GM23338 (cell line): ENCODE measurements around the gene EEPD1. TPM values are rescaled to one million over a fixed set of nuclear protein-coding genes. Genes with fewer than 3 reads are reported as not detected.
"Not testable (repeated sequence)": the region's sequence is repeated elsewhere in the genome, so short reads cannot be mapped to it uniquely, and the experiment has no call there.

Source experiments
- ATAC-seq: fragments of 200-7000 bp; cut with Tn5 transposase; 3 replicates; pipeline ENCODE4 v1.9.1; 2020
- DNase-seq: peaks from one replicate; pipeline ENCODE4 v3.0.0-alpha.2; 2015; ENCODE audit warnings: low spot score
- H2AFZ ChIP-seq: fragments of 200-600 bp; sonication (generic); 2 replicates; pipeline ENCODE4 v1.8.0; 2016; ENCODE audit warnings: antibody characterized with exemption, mild to moderate bottlenecking, moderate library complexity
- H3F3A ChIP-seq: fragments of 200-600 bp; sonication (generic); replicated peaks from 2 replicates; pipeline ENCODE4 v1.8.0; 2017; ENCODE audit warnings: antibody characterized with exemption, mixed run types, low read depth
- H3K27ac ChIP-seq: fragments of 200-600 bp; sonication (generic); 2 replicates; pipeline ENCODE4 v1.6.1; 2016; ENCODE audit warnings: low read depth
- H3K27me3 ChIP-seq: fragments of 200-600 bp; sonication (generic); 2 replicates; pipeline ENCODE4 v1.8.0; 2016; ENCODE audit warnings: mild to moderate bottlenecking, mixed run types, moderate library complexity; ENCODE audit not compliant: insufficient read depth
- H3K36me3 ChIP-seq: fragments of 200-600 bp; sonication (generic); 2 replicates; pipeline ENCODE4 v1.8.0; 2016; ENCODE audit warnings: mild to moderate bottlenecking; ENCODE audit not compliant: insufficient read depth
- H3K4me1 ChIP-seq: fragments of 200-600 bp; sonication (generic); 2 replicates; pipeline ENCODE4 v1.8.0; 2016; ENCODE audit warnings: mild to moderate bottlenecking, moderate library complexity; ENCODE audit not compliant: insufficient read depth
- H3K4me2 ChIP-seq: fragments of 200-600 bp; sonication (generic); 2 replicates; pipeline ENCODE4 v1.7.1; 2017; ENCODE audit warnings: mixed run types
- H3K4me3 ChIP-seq: fragments of 200-600 bp; sonication (generic); 2 replicates; pipeline ENCODE4 v1.6.1; 2016; ENCODE audit warnings: mixed run types
- H3K79me2 ChIP-seq: fragments of 200-600 bp; sonication (generic); replicated peaks from 2 replicates; pipeline ENCODE4 v1.8.0; 2017; ENCODE audit warnings: mild to moderate bottlenecking; ENCODE audit not compliant: insufficient read depth
- H3K9me2 ChIP-seq: fragments of 200-600 bp; sonication (generic); 2 replicates; pipeline ENCODE4 v1.8.0; 2017; ENCODE audit not compliant: insufficient read depth
- H4K20me1 ChIP-seq: fragments of 200-600 bp; sonication (generic); replicated peaks from 2 replicates; pipeline ENCODE4 v1.8.0; 2017; ENCODE audit warnings: mild to moderate bottlenecking; ENCODE audit not compliant: insufficient read depth
- H3K27ac Mint-ChIP-seq: 2 replicates; pipeline ENCODE4 v1.8.0; 2020; ENCODE audit warnings: inconsistent platforms, mild to moderate bottlenecking, moderate library complexity, mixed read lengths
- H3K27me3 Mint-ChIP-seq: 3 replicates; pipeline ENCODE4 v1.8.0; 2022; ENCODE audit warnings: low read depth, mild to moderate bottlenecking, moderate library complexity, mixed read lengths, inconsistent platforms; ENCODE audit not compliant: insufficient read depth, poor library complexity
- H3K36me3 Mint-ChIP-seq: 3 replicates; pipeline ENCODE4 v1.8.0; 2021; ENCODE audit warnings: low read depth, mild to moderate bottlenecking, inconsistent platforms, moderate library complexity, mixed read lengths
- H3K4me1 Mint-ChIP-seq: 3 replicates; pipeline ENCODE4 v1.8.0; 2020; ENCODE audit warnings: mild to moderate bottlenecking, inconsistent platforms, mixed read lengths
- H3K4me3 Mint-ChIP-seq: 3 replicates; pipeline ENCODE4 v1.8.0; 2021; ENCODE audit warnings: moderate library complexity, mild to moderate bottlenecking, inconsistent platforms, mixed read lengths
- H3K9me3 Mint-ChIP-seq: 3 replicates; pipeline ENCODE4 v1.8.0; 2020; ENCODE audit warnings: moderate library complexity, mild to moderate bottlenecking, inconsistent platforms, mixed read lengths
- CREB1 ChIP-seq: fragments of 250-450 bp; sonication (Bioruptor Pico); IDR thresholded peaks from 2 replicates; pipeline ENCODE4 v1.5.0; 2020; ENCODE audit warnings: low read depth, mild to moderate bottlenecking, moderate library complexity
- EZH2phosphoT487 ChIP-seq: fragments of 200-600 bp; sonication (generic); IDR thresholded peaks from one replicate; pipeline ENCODE4 v1.8.1; 2018; ENCODE audit warnings: antibody characterized with exemption; ENCODE audit not compliant: unreplicated experiment
- POLR2AphosphoS5 ChIP-seq: IDR thresholded peaks from 2 replicates; pipeline ENCODE4 v1.6.1; 2016; ENCODE audit warnings: antibody characterized with exemption, low read depth
- ZNF114 ChIP-seq: fragments of 250-450 bp; sonication (Bioruptor Pico); IDR thresholded peaks from 2 replicates; pipeline ENCODE4 v1.5.0; 2020; ENCODE audit warnings: mild to moderate bottlenecking, moderate library complexity
- ZNF331 ChIP-seq: fragments of 250-450 bp; sonication (Bioruptor Pico); IDR thresholded peaks from 2 replicates; pipeline ENCODE4 v1.5.0; 2020; ENCODE audit warnings: low read depth, mild to moderate bottlenecking, moderate library complexity
- polyA plus RNA-seq: library from polyadenylated mRNA; unstranded; fragments of >200 nt; fragmentation: Nextera tagmentation; extraction: Ambion mirVana; gene quantifications from 2 replicates; pipeline ENCODE4 v1.2.1, GENCODE V29; 2016
- total RNA-seq: library from RNA; depleted of rRNA; stranded (reverse); fragments of >200 nt; shearing (Covaris generic); gene quantifications from 2 replicates; pipeline ENCODE4 v1.2.3, GENCODE V29; 2014
- TF ChIP-seq, protein P1 (sequence below): fragments of 250-450 bp; sonication (Bioruptor Pico); IDR thresholded peaks from 2 replicates; pipeline ENCODE4 v1.5.0; 2020; ENCODE audit warnings: mild to moderate bottlenecking, moderate library complexity
- TF ChIP-seq, protein P2 (sequence below), 2 experiments: fragments of 200-600 bp in 1 of 2; sonication (generic) in 1 of 2; conservative IDR thresholded peaks; 2 replicates each; pipeline versions ENCODE4 v1.5.1 to v1.6.1; 2016 to 2017; ENCODE audit warnings: antibody characterized with exemption in 2 of 2, low read depth in 2 of 2, mild to moderate bottlenecking in 2 of 2, moderate library complexity in 1 of 2

EEPD1 gene
- total and polyA plus RNA-seq, 2 experiments from 2014 or later: 4.1 to 17.1 TPM

DNA sequence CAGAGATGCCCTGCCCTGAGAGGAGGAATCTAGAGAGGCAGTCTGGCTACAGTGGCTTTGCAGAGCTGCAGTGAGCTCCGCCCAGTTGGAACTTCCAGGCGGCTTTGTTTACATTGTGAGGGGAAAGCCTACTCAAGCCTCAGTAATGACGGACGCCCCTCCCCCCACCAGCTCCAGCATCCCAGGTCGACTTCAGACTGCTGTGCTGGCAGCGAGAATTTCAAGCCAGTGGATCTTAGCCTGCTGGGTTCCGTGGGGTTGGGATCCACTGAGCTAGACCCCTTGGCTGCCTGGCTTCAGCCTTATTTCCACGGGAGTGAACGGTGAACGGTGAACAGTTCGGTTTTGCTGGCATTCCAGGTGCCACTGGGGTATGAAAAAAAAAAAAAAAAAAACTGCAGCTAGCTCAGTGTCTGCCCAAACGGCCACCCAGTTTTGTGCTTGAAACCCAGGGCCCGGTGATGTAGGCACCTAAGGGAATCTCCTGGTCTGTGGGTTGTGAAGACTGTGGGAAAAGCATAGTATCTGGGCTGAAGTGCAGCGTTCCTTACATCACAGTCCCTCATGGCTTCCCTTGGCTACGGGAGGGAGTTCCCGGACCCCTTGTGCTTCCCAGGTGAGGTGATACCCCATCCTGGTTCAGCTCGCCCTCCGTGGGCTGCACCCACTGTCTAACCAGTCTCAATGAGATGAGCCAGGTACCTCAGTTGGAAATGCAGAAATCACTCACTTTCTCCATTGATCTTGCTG, 105.6 kb downstream of the EEPD1 start:
- peak overlapping the region; percentile 71 for H3K4me2 ChIP-seq
- peaks cover 34% of the 10 kb centered on the region; the same call in 2 of the 3 replicates for H3K36me3 Mint-ChIP-seq
- peak; percentile 98 for DNase-seq
- not testable (repeated sequence) for H3K9me2 ChIP-seq, H3F3A ChIP-seq, H3K36me3 ChIP-seq, H4K20me1 ChIP-seq, H3K79me2 ChIP-seq, H3K27ac ChIP-seq, H3K27me3 ChIP-seq
- peaks cover 12% of the 10 kb centered on the region for H3K4me1 ChIP-seq
- peaks cover 28% of the 10 kb centered on the region for H3K4me1 Mint-ChIP-seq
- peaks cover 11% of the 10 kb centered on the region for H3K27me3 Mint-ChIP-seq
- peak overlapping the region; percentile 97 for H3K27ac Mint-ChIP-seq
- H3K4me3 ChIP-seq: peak overlapping the region; percentile 34; the same call in 1 of the 2 replicates
- H3K9me3 Mint-ChIP-seq: peaks cover 33% of the 10 kb centered on the region
- peak overlapping the region; percentile 63 for H3K4me3 Mint-ChIP-seq
- H2AFZ ChIP-seq: peak overlapping the region; percentile 88; the same call in 1 of the 2 replicates
- TF ChIP-seq CREB1 (CRISPR knock-in tag) (peak; percentile 52), POLR2AphosphoS5 (0 out of 2 replicates have a peak, but pooled peaks have one; percentile 22)
- peak; percentile 100 for ATAC-seq

DNA sequence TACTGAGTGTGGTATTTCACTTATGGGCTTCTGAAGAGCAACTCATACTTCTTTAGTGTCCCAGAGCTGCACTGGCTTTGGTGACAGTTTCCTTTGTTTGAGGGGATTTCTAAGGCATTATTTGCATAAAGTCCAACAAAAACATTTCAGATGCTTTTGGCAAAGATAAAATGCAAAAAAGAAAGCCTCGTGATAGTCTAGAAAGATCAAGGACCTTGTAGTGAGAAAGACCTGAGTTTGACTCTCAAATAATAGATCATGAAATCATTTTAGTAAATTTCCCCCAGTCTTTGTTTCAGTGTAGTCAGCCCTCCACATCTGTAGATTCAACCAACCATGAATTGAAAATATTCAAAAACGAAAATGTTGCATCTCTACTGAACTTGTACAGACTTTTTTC, 107.4 kb downstream of the EEPD1 start:
- no peak overlapping the region for H3K27ac ChIP-seq
- H3K27ac Mint-ChIP-seq: 0 out of 2 replicates have a peak overlapping the region, but pooled peaks have one; percentile 23
- ATAC-seq (no peak), DNase-seq (no peak)
- no peaks in the 10 kb centered on the region for H3K27me3 ChIP-seq
- no peaks in the 10 kb centered on the region for H4K20me1 ChIP-seq
- H3K79me2 ChIP-seq: no peaks in the 10 kb centered on the region
- no peaks in the 10 kb centered on the region for H3K36me3 ChIP-seq
- no peak overlapping the region for H3K4me3 Mint-ChIP-seq
- peaks cover 34% of the 10 kb centered on the region for H3K4me1 Mint-ChIP-seq
- TF ChIP-seq ZNF114 (CRISPR knock-in tag) (no peak), ZNF331 (CRISPR knock-in tag) (no peak), EZH2phosphoT487 (no peak), CREB1 (CRISPR knock-in tag) (no peak)
- TF ChIP-seq, protein P1, sequence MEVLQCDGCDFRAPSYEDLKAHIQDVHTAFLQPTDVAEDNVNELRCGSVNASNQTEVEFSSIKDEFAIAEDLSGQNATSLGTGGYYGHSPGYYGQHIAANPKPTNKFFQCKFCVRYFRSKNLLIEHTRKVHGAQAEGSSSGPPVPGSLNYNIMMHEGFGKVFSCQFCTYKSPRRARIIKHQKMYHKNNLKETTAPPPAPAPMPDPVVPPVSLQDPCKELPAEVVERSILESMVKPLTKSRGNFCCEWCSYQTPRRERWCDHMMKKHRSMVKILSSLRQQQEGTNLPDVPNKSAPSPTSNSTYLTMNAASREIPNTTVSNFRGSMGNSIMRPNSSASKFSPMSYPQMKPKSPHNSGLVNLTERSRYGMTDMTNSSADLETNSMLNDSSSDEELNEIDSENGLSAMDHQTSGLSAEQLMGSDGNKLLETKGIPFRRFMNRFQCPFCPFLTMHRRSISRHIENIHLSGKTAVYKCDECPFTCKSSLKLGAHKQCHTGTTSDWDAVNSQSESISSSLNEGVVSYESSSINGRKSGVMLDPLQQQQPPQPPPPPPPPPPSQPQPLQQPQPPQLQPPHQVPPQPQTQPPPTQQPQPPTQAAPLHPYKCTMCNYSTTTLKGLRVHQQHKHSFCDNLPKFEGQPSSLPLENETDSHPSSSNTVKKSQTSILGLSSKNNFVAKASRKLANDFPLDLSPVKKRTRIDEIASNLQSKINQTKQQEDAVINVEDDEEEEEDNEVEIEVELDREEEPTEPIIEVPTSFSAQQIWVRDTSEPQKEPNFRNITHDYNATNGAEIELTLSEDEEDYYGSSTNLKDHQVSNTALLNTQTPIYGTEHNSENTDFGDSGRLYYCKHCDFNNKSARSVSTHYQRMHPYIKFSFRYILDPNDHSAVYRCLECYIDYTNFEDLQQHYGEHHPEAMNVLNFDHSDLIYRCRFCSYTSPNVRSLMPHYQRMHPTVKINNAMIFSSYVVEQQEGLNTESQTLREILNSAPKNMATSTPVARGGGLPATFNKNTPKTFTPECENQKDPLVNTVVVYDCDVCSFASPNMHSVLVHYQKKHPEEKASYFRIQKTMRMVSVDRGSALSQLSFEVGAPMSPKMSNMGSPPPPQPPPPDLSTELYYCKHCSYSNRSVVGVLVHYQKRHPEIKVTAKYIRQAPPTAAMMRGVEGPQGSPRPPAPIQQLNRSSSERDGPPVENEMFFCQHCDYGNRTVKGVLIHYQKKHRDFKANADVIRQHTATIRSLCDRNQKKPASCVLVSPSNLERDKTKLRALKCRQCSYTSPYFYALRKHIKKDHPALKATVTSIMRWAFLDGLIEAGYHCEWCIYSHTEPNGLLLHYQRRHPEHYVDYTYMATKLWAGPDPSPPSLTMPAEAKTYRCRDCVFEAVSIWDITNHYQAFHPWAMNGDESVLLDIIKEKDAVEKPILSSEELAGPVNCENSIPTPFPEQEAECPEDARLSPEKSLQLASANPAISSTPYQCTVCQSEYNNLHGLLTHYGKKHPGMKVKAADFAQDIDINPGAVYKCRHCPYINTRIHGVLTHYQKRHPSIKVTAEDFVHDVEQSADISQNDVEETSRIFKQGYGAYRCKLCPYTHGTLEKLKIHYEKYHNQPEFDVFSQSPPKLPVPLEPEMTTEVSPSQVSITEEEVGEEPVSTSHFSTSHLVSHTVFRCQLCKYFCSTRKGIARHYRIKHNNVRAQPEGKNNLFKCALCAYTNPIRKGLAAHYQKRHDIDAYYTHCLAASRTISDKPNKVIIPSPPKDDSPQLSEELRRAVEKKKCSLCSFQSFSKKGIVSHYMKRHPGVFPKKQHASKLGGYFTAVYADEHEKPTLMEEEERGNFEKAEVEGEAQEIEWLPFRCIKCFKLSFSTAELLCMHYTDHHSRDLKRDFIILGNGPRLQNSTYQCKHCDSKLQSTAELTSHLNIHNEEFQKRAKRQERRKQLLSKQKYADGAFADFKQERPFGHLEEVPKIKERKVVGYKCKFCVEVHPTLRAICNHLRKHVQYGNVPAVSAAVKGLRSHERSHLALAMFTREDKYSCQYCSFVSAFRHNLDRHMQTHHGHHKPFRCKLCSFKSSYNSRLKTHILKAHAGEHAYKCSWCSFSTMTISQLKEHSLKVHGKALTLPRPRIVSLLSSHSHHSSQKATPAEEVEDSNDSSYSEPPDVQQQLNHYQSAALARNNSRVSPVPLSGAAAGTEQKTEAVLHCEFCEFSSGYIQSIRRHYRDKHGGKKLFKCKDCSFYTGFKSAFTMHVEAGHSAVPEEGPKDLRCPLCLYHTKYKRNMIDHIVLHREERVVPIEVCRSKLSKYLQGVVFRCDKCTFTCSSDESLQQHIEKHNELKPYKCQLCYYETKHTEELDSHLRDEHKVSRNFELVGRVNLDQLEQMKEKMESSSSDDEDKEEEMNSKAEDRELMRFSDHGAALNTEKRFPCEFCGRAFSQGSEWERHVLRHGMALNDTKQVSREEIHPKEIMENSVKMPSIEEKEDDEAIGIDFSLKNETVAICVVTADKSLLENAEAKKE (CRISPR knock-in tag): no peak
- TF ChIP-seq, protein P2, sequence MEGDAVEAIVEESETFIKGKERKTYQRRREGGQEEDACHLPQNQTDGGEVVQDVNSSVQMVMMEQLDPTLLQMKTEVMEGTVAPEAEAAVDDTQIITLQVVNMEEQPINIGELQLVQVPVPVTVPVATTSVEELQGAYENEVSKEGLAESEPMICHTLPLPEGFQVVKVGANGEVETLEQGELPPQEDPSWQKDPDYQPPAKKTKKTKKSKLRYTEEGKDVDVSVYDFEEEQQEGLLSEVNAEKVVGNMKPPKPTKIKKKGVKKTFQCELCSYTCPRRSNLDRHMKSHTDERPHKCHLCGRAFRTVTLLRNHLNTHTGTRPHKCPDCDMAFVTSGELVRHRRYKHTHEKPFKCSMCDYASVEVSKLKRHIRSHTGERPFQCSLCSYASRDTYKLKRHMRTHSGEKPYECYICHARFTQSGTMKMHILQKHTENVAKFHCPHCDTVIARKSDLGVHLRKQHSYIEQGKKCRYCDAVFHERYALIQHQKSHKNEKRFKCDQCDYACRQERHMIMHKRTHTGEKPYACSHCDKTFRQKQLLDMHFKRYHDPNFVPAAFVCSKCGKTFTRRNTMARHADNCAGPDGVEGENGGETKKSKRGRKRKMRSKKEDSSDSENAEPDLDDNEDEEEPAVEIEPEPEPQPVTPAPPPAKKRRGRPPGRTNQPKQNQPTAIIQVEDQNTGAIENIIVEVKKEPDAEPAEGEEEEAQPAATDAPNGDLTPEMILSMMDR (conservative IDR thresholded peaks at IDR 0.05; ENCODE audit: low read depth in 2 of 2): no peak
- no peak overlapping the region for H3K4me3 ChIP-seq
- H3K27me3 Mint-ChIP-seq: peaks cover 11% of the 10 kb centered on the region
- no peak overlapping the region for H2AFZ ChIP-seq
- H3F3A ChIP-seq: no peaks in the 10 kb centered on the region
- peaks cover 22% of the 10 kb centered on the region; the same call in 2 of the 3 replicates for H3K36me3 Mint-ChIP-seq
- H3K9me3 Mint-ChIP-seq: peaks cover 17% of the 10 kb centered on the region
- no peaks in the 10 kb centered on the region for H3K9me2 ChIP-seq
- no peak overlapping the region for H3K4me2 ChIP-seq
- peaks cover 12% of the 10 kb centered on the region for H3K4me1 ChIP-seq
